GM18861 (cell line): ENCODE data around the gene HEXD.

Experiments used
- ATAC-seq: cut with Tn5 transposase; IDR thresholded peaks from one replicate; pipeline ENCODE4 v1.9.1; 2021; ENCODE audit not compliant: unreplicated experiment

HEXD gene

DNA sequence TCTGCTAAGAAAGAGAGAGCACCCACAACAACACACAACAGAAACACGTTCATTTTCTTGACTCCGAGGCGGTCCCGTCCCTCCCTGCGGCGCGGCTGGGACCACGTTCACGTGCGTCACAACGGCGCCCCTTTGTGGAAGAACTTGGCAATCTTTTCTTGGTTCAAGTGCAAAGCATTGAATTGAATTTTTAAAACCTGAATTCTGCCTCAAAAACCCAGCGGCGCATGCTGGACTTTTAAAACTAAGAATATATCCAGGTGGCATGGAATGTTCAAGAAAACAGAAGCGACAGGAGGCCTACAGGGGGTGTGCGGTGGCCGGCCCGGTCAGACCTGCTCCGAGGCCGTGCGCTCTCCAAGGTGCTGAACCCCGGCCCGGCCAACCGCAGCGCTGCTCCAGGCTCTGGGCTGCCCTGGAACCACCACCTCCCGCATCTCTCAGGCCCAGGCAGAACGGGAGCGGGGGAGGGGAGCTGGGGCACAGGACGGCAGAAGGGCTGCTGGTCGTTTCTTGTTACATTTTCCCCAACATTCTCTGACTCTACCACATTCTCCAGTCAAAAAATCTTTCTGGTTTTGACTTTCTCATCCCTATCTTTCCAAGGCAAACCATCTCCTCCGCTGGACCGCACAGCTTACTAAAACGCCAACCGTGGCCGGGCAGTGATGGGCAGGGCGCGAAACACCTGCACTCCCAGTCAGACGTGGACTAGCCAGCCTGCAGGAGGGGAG is 3.4 kb upstream of the HEXD start:
- ATAC-seq = no peak

DNA sequence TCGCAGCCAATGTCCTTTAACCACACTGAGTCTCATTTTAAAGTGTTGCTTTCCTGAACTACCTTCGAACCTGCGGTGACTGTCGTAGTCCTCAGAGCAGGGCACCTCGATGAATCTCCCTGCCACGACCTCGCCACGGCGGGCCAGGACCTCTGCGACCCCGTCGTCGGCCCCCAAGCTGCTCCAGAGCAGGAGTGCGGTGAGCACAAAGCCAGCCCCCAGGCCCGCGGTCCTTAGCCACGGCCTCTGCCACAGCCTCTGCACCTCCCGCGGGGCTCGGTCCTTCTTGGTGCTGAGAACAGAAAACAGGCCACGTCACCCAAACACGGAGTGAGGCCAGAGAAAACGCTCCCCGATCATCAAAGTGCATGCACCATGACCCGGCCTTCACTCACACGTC is 2.8 kb upstream of the HEXD start:
- ATAC-seq = no peak

DNA sequence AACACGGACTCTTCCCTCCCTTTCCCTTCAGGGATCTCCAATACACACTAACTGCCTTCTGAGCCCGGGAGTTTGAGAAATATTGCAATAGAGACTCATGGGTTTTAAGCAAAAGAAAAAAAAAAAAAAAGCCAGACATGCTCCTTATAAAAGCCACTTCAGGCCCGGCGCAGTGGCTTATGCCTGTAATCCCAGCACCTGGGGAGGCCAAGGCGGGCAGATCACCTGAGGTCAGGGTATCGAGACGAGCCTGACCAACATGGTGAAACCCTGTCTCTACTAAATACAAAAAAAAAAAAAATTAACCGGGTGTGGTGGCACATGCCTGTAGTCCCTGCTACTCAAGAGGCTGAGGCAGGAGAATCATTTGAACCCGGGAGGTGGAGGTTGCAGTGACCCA is 2.4 kb upstream of the HEXD start:
- no peak for ATAC-seq

DNA sequence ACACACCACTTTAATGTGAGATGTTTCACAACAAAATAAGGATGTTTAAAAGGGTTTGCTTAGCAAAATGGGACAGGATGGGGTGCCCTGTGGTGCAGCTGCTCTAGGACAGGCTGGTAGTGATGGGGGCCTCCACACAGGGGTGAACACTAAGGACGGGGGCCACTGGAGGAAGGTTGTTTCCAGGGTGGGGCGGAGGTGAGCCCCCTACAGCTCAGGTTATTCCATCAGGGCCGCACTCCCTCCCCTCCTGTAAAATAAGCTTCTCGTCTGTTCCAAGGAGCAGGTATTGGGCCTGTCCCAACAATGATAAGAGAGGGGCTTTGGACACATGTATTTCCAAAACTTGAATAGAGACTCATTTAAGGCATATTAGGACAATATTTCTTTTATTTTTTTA is 1.9 kb upstream of the HEXD start:
- no peak for ATAC-seq

DNA sequence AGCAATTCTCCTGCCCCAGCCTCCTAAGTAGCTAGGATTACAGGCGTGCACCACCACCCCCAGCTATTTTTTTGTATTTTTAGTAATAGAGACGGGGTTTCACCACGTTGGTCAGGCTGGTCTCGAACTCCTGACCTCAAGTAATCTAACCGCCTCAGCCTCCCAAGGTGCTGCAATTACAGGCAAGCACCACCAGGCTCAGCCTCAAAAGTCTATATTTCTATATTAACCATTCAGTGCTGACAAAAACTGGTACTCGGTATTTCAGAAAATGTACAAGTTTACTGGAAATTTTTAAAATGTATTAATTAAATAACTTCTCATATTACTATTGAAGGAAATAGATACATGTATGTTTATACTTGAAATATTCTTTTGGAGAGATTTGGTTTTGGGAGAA is 1.4 kb upstream of the HEXD start:
- ATAC-seq = no peak

DNA sequence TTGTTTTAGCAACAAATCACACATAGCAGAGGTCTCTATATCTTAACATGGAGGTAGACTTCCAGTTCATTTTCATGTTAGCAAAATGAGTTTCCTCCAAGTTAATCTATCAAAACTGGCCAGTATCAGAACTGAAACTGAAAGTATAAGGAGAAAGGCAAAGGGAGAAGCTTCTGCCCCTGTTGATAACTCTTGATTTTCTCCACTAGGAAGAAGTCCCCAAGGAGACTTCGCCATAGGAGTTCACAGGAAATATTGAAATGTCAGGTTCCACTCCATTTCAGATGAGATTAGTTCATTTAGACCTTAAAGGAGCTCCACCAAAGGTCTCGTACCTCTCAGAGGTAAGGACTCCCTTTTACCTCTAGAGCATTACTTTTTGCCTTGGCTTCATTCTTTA is 1.4 kb downstream of the HEXD start:
- no peak for ATAC-seq

DNA sequence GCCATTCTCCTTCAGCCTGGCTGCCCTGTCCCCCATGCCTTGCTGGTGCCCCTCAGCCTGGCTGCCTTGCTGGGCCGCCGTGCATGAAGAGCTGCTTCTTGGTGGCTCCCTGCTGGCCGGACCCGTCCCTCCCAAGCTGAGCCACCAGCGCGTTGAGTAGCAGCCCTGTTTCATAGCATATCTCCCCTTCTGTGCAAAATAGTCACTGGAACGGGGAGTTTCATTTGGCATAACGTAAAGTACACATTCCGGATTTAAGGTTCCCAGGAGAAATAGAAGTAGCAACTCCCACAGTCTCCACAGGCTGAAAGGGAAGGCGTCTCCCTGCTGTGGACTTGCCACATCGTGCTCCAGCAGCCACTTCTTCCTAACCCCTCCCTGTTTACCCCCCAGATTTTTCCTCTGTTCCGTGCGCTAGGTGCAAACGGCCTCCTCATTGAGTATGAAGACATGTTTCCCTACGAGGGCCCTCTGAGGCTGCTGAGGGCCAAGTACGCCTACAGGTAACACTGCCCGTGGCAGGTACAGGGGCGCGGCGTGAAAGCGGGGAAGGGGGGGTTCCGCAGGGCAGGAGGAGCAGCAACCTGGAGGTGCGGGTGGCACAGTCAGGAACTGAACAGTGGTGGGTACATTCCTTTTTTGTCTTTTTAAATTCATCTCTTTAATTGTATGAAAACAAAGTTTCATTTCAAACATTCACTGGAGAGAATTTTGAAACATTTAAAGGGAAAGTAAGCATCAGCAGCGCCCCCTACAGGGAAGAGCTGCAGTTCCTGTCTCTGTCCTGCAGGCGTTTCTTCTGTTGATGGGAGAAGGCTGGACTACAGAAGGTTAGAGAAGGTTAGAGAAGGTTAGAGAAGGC is 6.1 kb downstream of the HEXD start:
- no peak for ATAC-seq

DNA sequence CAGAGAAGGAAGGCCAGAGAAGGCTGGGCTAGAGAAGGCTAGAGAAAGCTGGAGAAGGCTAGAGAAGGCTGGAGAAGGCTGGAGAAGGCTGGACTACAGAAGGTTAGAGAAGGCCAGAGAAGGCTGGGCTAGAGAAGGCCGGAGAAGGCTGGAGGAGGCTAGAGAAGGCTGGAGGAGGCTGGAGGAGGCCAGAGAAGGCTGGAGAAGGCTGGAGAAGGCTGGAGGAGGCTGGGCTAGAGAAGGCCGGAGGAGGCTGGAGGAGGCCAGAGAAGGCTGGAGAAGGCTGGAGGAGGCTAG is 6.7 kb downstream of the HEXD start:
- ATAC-seq = no peak

DNA sequence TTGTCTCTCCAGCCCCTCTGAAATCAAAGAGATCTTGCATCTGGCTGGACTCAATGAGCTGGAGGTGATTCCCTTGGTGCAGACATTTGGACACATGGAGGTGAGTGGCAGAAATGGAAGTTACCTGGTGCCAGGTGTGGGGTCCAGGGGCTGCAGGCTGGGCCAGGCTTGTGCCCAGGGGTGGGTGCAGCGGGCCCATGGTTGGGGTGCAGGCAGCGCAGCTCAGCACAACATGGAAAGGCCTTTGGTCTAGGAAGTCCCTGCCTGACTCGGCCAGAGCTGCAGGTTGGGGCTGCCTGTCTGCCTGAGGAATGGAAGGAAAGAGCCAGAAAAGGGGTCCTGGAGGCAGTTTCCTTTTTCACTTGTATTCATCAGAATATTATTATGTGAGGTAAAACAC is 10.4 kb downstream of the HEXD start:
- ATAC-seq = no peak

DNA sequence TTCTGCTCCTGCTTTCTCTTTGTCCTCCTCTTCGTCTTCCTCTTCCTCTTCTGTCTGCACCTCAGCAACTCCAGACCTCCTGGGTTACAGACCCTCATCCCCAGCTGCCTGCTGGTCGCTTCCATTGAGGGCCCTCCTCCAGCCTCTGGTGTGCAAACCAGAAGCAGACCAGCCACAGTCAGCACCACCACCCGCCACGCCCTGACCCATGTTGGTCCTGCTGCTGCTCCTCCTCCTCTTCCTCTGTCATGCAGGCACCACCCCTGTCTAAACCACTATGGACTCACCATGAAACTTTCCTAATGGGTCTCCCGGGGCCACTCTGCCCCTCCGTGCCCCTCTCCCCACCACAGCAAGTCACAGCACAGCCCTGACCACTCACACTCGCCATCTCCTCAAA is 11.7 kb downstream of the HEXD start:
- ATAC-seq = no peak

DNA sequence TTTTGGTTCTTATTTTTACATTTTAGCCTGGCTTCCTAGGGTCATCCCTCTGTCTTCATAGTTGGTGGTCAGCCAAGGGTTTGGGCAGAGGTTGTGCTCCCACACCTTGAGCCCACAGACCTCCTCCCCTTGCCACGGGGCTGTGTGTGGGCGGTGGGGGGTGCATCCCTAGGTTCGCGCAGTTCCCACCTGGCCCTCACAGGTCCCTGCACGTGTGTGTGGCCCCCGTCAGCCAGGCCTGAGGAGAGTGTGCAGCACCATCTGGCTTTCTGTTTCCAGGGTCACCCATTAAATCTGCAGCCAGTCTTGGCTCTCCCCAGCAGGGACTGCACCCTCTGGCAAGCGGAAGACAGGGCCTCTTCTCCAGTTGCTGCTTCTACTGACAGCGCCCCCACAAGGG is 13.9 kb downstream of the HEXD start:
- ATAC-seq = no peak

DNA sequence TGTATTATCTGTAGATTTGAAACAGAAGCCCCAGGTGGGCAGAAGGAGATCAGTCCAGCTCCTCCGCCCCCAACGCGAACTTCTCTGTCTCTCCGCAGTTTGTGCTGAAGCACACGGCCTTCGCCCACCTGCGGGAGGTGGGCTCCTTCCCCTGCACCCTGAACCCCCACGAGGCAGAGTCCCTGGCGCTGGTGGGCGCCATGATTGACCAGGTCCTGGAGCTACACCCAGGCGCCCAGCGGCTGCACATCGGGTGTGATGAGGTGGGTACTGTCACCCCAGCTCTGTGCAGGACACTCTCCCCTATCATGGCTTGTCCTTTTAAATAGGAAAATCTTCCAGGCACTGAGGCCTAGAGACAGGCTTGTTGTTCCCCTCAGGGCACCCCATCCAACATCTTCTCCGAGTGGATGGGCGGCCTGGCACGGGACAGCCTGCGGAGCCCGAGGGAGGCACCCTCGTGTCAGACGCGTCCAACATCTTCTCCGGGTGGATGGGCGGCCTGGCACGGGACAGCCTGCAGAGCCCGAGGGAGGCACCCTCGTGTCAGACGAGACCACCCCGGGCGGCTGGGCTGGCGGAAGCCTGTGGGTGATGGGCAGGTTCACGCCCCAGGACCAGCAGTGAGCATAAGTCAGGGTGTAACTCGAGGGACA is 15.5 kb downstream of the HEXD start:
- ATAC-seq = no peak

DNA sequence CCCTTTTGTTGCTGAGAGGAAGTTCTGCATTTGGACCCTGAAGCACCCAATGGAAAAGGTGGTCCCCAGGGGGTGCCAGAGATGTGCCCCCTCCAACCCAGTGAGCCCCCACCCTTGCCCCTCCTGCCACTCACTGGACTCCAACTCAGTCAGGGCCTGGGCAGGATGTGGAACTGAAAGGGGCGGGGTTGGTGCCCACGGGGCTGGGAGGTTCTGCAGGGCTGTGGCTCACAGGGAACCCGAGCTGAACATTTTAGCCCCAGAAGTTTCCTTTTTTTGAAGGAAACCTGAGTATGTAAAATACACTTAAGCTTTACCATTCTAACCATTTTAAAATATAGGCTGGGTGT is 16.0 kb downstream of the HEXD start:
- ATAC-seq = no peak

DNA sequence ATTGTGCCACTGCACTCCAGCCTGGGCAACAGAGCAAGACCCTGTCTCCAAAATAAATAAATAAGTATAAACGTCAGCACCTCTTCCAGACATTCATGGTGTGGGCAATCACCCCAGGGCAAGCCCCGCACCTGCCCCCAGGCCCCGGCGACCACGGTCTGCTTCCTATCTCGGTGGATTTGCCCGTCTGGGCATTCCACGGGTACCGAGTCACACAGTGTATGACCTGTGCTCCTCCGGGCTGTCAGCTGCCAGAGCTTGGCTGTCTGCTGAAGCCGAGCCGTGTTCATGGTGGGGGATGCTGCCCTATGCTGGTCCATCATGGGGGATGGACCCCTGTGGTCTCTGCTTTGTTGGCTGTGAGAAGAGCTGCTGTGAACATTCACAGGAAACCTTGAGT is 17.0 kb downstream of the HEXD start:
- ATAC-seq = no peak

DNA sequence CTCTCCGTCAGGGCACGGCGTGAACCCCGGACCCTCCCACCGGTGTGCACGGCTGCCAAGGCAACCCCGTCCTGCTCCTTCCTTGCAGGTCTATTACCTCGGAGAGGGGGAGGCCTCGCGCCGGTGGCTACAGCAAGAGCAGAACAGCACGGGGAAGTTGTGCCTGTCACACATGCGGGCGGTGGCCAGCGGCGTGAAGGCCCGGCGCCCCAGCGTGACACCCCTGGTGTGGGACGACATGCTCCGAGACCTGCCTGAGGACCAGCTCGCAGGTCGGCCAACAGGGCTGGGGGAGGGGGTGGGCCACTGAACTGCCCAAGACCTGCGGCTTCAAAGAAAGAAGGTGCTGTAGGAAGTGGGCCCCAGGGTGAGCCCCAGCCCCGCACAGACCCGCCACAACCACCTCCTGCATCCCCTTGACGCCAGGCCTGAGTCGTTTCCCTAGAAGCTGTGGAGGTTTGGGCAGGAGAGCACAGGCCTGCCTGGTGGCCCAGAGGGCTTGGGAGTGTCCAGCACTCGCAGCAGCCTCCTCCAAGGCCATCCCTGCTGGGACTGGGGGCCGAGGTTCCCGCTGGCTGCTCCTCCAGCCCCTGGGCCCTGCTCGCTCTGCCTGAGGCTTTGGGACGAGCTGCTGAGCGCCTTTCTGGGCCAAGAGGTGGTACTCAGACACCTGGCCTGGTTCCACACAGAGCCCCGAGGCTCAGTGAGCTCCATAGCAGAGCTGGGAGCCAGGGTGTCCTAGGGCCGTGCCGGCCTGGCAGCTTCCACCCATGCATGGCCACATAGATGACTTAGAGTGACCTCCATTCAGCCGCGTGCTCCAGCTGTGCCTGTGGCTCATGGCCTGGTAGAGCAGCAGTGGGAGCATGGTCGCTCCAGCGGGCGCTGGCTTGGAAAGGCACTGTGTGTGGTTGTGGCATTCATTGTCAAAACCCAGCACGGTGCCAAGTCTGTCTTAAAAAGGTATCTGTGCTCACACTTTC is 17.7 kb downstream of the HEXD start:
- ATAC-seq = no peak

DNA sequence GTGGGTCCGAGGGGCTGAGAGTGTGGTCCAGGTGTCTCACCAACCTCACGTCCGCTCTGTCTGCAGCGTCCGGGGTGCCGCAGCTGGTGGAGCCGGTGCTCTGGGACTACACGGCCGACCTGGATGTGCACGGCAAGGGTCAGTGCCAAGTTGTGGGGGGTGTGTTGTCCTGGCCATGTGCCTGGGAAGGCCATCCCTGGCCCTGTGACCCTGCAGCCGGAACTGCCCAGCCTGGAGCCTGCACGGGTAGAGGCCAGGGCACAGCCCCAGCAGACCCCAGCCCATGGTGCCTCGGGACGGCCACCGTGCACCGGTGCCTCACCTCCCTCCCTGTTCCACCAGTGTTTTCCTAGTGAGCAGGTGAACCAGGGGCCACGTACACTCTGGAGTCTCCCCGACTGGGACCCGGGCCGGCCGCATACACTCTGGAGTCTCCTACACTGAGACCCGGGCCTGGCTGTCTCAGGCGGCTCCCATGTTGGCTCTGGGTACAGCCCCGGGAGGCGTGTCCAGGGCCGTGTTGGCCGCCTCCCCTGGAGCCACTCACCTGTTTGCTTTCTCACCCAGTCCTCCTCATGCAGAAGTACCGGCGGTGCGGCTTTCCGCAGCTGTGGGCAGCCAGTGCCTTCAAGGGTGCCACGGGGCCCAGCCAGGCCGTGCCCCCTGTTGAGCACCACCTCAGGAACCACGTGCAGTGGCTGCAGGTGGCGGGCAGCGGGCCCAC is 18.6 kb downstream of the HEXD start:
- ATAC-seq = no peak

DNA sequence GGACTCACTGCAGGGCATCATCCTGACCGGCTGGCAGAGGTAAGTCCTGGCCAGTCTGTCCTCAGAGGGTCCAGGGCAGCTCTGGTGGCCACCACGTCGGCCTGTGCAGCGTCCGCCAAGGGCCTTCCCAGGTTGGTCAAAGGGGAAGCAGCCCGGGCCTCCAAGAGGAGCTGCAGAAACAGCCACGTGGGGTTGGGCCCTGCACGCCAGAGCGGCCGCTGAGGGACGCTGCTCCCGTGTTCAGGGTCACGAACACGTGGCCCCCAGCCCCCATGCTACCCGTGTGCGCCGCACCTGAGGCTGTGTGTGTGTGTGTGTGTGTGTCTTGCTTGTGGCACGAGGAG is 19.1 kb downstream of the HEXD start:
- ATAC-seq = no peak

DNA sequence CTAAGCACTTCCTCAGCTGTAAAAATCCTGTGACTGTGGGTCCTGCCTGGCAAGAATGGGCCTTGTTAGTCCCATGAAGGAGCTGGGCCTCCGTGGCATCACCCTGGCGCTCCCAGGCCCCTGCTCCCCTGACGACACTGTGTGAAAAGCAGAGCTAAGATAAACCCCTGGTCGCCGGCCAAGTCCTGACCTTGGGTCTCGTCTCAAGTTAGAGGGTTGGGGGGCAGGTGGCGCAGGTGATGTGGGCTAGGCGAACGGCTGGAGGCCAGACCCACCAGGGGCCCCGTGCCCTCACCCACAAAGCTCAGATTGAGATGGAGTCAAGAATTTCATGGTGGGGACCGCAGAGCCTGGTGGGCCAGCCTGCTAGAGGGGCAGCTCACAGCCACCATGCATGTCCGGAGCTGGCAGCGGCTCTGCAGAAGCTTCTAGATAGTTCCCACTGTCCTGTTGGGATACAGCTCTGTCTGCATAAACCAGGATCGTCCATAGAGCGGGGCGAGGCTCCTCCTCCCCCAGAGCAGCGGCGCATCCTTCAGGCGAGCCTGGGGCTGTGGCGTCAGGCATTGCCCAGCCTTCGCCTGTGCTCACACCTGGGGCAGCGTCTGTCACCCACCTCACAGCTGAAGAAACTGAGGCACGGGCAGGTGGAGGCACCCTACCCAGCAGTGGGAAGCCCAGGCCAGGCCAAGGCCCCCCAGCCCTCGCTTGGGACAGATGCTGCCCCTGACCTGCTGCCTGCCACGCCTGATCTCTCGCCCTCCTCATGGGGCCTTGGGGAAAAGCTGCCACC is 20.4 kb downstream of the HEXD start:
- no peak for ATAC-seq

DNA sequence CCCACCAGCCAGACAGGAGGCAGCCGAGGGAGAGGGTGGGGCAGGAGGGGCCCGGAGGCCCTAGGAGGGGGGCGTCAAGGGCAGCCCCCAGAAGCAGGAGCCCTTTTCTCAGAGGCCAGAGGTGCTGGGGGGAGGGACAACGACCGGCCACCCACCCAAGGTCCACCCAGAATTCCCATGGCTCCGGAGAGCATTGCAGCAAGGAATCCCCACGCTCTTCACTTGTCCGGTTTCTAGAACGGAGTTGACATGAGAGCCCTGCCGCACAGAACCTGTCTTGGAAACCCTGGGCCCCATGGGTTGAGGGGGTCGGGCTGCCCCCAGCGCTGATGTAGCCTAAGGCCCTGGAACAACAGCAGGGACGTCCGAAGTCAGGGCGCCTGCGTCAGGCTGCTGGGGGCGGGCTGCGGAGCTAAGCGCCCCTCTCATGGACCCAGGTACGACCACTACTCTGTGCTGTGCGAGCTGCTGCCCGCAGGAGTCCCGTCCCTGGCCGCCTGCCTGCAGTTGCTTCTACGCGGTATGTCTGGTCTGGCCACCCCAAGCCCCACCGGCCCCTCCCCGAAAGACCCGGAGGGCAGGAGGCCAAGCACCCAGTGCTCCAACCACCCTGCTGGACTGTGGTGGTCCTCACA is 21.2 kb downstream of the HEXD start:
- no peak for ATAC-seq
